Kidney epithelial cell (primary cell): Measurements from ENCODE around the gene AOAH. TPM values are rescaled to one million over a fixed set of nuclear protein-coding genes. Genes with fewer than 3 reads are reported as not detected.

ENCODE experiments used
- DNase-seq: peaks from one replicate; pipeline ENCODE4 v3.0.0-alpha.2; 2010; ENCODE audit warnings: low read depth
- H3K27me3 ChIP-seq: 2 replicates; pipeline ENCODE4 v1.6.0; 2011; ENCODE audit warnings: low read length; ENCODE audit not compliant: control insufficient read depth, insufficient read depth
- H3K36me3 ChIP-seq: 2 replicates; pipeline ENCODE4 v1.5.1; 2011; ENCODE audit warnings: low read length; ENCODE audit not compliant: control insufficient read depth, insufficient read depth
- H3K4me3 ChIP-seq: 2 replicates; pipeline ENCODE4 v1.5.1; 2011; ENCODE audit warnings: low read depth, mild to moderate bottlenecking, control low read depth, low read length
- CTCF ChIP-seq: IDR thresholded peaks from 2 replicates; pipeline ENCODE4 v1.5.1; 2011; ENCODE audit warnings: mild to moderate bottlenecking, moderate library complexity, low read length, control low read depth, inconsistent platforms; ENCODE audit not compliant: insufficient read depth, poor library complexity, severe bottlenecking
- total RNA-seq: library from RNA; depleted of rRNA; stranded (reverse); fragments of >200 nt; gene quantifications from 2 replicates; pipeline ENCODE4 v1.2.3, GENCODE V29; 2015

Gene AOAH
- total RNA-seq, 1 donor from 2014 or later, result 4.4 TPM

- Histone ChIP-seq H3K4me3 (no peak overlapping the region), H3K27me3 (no peaks in the 10 kb centered on the region), H3K36me3 (no peaks in the 10 kb centered on the region)
- TF ChIP-seq CTCF, result no peak
- no peak for DNase-seq
These were observed 37.5 kb upstream of the AOAH start for GRCh38 chr7:36761835-36762234.

GRCh38 chr7:36760856-36761762 lies 36.8 kb upstream of the AOAH start:
- Histone ChIP-seq H3K27me3 (no peaks in the 10 kb centered on the region), H3K36me3 (no peaks in the 10 kb centered on the region), H3K4me3 (no peak overlapping the region)
- TF ChIP-seq CTCF, result no peak
- DNase-seq, result no peak

- Histone ChIP-seq H3K27me3 (no peaks in the 10 kb centered on the region), H3K4me3 (no peak overlapping the region), H3K36me3 (no peaks in the 10 kb centered on the region)
- TF ChIP-seq CTCF, result no peak
- no peak for DNase-seq
These were observed 34.6 kb upstream of the AOAH start for GRCh38 chr7:36758879-36759278.

GRCh38 chr7:36755484-36755883 lies 31.2 kb upstream of the AOAH start:
- no peaks in the 10 kb centered on the region for H3K27me3 ChIP-seq
- no peak for TF ChIP-seq CTCF
- H3K4me3 ChIP-seq, result no peak overlapping the region
- DNase-seq, result no peak
- H3K36me3 ChIP-seq, result no peaks in the 10 kb centered on the region

GRCh38 chr7:36752026-36752711 lies 27.9 kb upstream of the AOAH start:
- H3K4me3 ChIP-seq, result no peak overlapping the region
- no peaks in the 10 kb centered on the region for H3K36me3 ChIP-seq
- TF ChIP-seq CTCF, result no peak
- no peak for DNase-seq
- no peaks in the 10 kb centered on the region for H3K27me3 ChIP-seq
